HL-60 (cell line): ENCODE results near the gene FNDC10.

Experiments
- DNase-seq, 2 experiments: peaks; one replicate each; pipeline ENCODE4 v3.0.0-alpha.2; 2010 to 2020; ENCODE audit warnings: low read depth in 1 of 2, low spot score in 1 of 2
- H3K27ac ChIP-seq: fragments of 250-450 bp; sonication (Bioruptor Pico); replicated peaks from 2 replicates; pipeline ENCODE4 v1.5.1; 2020; ENCODE audit warnings: mild to moderate bottlenecking, moderate library complexity
- H3K27me3 ChIP-seq: fragments of 250-450 bp; sonication (Bioruptor Pico); 2 replicates; pipeline ENCODE4 v1.5.1; 2021; ENCODE audit warnings: mild to moderate bottlenecking, moderate library complexity; ENCODE audit not compliant: insufficient read depth, poor library complexity, severe bottlenecking
- H3K4me3 ChIP-seq: replicated peaks from 2 replicates; pipeline ENCODE4 v1.5.1; 2011; ENCODE audit warnings: mild to moderate bottlenecking, control low read depth, low read length; ENCODE audit not compliant: insufficient read depth
- CTCF ChIP-seq: IDR thresholded peaks from one replicate; pipeline ENCODE4 v1.5.1; 2011; ENCODE audit warnings: low read length, control low read depth, inconsistent platforms; ENCODE audit not compliant: insufficient read depth
- GABPA ChIP-seq: IDR thresholded peaks from 2 replicates; pipeline ENCODE4 v1.6.1; 2012; ENCODE audit warnings: low read depth
- POLR2AphosphoS5 ChIP-seq: IDR thresholded peaks from 2 replicates; pipeline ENCODE4 v1.6.1; 2012; ENCODE audit warnings: low read depth
- SPI1 ChIP-seq: IDR thresholded peaks from 2 replicates; pipeline ENCODE4 v1.6.1; 2012; ENCODE audit warnings: low read depth, mild to moderate bottlenecking, borderline replicate concordance
- TF ChIP-seq, protein P1 (sequence below): IDR thresholded peaks from 2 replicates; pipeline ENCODE4 v1.6.1; 2012; ENCODE audit warnings: low read depth; ENCODE audit not compliant: insufficient replicate concordance

Gene FNDC10

DNA sequence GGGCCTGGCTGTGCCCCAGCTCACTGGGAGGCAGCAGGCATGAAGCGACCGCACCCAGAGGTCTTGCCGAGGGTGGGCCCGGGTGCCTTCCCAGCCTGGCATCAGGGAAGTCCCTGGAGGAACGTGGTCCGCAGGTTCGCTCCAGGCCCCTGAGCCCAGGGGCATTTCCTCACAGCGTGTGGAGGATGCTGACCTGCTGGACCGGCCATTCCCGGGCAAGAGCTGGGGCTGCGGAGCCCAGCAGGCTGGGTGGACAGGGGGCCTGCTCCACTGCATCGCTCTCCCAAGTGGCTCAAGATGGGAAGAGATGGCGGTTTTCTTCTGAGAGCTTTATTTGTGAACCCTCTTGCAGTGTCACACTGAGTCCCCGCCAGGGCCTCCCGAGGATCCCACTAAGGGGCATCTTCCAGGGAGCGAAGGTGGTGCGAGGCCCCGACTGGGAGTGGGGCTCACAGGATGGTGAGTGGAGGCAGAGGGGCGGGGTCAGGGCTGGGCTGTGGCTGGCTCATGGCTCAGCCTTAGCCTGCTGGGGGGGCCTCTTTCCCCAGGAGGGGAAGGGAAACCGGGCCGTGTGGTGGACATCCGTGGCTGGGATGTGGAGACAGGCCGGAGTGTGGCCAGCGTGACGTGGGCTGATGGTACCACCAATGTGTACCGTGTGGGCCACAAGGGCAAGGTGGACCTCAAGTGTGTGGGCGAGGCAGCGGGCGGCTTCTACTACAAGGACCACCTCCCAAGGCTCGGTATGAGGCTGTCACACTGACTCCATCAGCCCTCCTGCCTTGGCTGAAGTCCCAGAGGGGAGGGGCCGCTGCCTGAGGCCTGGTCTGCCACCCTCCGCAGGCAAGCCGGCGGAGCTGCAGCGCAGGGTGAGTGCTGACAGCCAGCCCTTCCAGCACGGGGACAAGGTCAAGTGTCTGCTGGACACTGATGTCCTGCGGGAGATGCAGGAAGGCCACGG lies 24.8 kb upstream of the FNDC10 start:
- TF ChIP-seq SPI1 (no peak), GABPA (no peak), POLR2AphosphoS5 (no peak), CTCF (no peak)
- TF ChIP-seq, protein P1, sequence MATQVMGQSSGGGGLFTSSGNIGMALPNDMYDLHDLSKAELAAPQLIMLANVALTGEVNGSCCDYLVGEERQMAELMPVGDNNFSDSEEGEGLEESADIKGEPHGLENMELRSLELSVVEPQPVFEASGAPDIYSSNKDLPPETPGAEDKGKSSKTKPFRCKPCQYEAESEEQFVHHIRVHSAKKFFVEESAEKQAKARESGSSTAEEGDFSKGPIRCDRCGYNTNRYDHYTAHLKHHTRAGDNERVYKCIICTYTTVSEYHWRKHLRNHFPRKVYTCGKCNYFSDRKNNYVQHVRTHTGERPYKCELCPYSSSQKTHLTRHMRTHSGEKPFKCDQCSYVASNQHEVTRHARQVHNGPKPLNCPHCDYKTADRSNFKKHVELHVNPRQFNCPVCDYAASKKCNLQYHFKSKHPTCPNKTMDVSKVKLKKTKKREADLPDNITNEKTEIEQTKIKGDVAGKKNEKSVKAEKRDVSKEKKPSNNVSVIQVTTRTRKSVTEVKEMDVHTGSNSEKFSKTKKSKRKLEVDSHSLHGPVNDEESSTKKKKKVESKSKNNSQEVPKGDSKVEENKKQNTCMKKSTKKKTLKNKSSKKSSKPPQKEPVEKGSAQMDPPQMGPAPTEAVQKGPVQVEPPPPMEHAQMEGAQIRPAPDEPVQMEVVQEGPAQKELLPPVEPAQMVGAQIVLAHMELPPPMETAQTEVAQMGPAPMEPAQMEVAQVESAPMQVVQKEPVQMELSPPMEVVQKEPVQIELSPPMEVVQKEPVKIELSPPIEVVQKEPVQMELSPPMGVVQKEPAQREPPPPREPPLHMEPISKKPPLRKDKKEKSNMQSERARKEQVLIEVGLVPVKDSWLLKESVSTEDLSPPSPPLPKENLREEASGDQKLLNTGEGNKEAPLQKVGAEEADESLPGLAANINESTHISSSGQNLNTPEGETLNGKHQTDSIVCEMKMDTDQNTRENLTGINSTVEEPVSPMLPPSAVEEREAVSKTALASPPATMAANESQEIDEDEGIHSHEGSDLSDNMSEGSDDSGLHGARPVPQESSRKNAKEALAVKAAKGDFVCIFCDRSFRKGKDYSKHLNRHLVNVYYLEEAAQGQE: no peak
- no peak for DNase-seq
- H3K27ac ChIP-seq: no peak overlapping the region
- H3K27me3 ChIP-seq: no peaks in the 10 kb centered on the region
- no peak overlapping the region for H3K4me3 ChIP-seq

DNA sequence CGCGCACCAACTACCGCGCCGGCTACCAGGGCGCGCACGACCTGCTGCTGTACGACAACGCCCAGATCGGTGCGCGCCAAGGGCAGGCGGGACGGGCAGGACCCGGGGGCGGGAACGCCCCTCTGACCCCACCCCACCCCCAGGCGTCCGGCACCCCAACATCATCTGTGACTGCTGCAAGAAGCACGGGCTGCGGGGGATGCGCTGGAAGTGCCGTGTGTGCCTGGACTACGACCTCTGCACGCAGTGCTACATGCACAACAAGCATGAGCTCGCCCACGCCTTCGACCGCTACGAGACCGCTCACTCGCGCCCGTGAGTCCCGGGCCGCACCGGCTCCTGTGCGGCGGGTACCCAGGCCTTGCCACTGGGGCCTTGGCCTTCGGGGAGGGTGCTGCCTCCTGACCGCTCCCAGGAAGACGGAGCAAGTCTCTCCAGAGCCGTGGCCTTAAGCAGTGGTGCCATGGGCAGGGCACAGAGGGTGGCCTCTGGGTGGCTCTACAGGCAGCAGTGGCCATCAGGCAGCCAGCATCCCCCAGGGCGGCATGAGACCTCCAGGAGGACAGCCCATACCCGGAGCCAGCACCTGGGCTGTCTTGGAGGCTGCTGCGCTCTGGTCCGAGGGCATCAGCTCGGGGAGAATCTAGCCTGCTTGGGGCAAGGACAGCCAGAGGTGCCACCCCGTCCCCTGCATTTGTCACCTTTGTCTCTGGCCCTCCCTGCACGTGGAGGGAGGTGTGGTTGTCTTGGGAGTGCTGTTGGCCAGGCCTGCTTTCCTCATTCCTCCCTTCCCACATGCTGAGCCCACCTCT lies 23.9 kb upstream of the FNDC10 start:
- H3K27me3 ChIP-seq: no peaks in the 10 kb centered on the region
- TF ChIP-seq GABPA (no peak), POLR2AphosphoS5 (no peak), CTCF (no peak)
- TF ChIP-seq, protein P1: no peak
- no peak overlapping the region for H3K27ac ChIP-seq
- DNase-seq: no peak
- H3K4me3 ChIP-seq: no peak overlapping the region

GRCh38 chr1:1623181-1623630 lies 23.3 kb upstream of the FNDC10 start:
- Histone ChIP-seq H3K27me3 (no peaks in the 10 kb centered on the region), H3K27ac (no peak overlapping the region), H3K4me3 (no peak overlapping the region)
- no peak for TF ChIP-seq POLR2AphosphoS5
- TF ChIP-seq GABPA: no peak
- TF ChIP-seq, protein P1: no peak
- no peak for TF ChIP-seq SPI1
- TF ChIP-seq CTCF: no peak
- no peak for DNase-seq
